Breast epithelium (tissue), 3 donors: ENCODE results near the gene ATP5ME.

Experiments used
- POLR2AphosphoS5 ChIP-seq, 3 donors: sonication (generic); formaldehyde crosslinking; IDR thresholded peaks; one replicate each; pipeline ENCODE4 v1.6.1; 2017; ENCODE audit warnings: antibody characterized with exemption in 3 of 3
- TF ChIP-seq, protein P1 (sequence below), 3 donors: fragments of 450-650 bp; IDR thresholded peaks; one replicate each; pipeline ENCODE4 v1.5.1; 2016 to 2017; ENCODE audit warnings: antibody characterized with exemption in 3 of 3, mild to moderate bottlenecking in 3 of 3, moderate library complexity in 3 of 3

DNA sequence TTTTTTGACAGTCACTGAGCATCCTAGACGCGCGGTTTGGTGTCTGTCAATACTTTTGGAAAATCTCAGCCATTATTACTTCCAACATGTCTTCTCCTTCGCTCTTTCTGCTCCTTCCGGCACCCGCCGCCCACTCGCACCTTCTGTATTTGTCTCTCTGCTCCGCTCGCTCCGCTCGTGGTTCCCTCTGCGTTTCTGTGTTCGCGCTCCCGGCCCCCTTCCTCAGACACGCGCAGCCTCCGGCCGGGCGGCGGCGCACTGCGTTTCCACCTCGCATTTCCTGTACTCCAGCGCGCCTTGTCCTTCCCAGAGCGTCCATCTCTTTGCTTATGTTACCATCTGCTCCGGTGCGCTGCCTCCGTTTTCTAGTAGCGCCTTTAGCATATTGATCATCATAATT lies 27.6 kb downstream of the ATP5ME start:
- TF ChIP-seq POLR2AphosphoS5 (IDR thresholded peaks at IDR 0.05): no peak
- TF ChIP-seq, protein P1, sequence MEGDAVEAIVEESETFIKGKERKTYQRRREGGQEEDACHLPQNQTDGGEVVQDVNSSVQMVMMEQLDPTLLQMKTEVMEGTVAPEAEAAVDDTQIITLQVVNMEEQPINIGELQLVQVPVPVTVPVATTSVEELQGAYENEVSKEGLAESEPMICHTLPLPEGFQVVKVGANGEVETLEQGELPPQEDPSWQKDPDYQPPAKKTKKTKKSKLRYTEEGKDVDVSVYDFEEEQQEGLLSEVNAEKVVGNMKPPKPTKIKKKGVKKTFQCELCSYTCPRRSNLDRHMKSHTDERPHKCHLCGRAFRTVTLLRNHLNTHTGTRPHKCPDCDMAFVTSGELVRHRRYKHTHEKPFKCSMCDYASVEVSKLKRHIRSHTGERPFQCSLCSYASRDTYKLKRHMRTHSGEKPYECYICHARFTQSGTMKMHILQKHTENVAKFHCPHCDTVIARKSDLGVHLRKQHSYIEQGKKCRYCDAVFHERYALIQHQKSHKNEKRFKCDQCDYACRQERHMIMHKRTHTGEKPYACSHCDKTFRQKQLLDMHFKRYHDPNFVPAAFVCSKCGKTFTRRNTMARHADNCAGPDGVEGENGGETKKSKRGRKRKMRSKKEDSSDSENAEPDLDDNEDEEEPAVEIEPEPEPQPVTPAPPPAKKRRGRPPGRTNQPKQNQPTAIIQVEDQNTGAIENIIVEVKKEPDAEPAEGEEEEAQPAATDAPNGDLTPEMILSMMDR (IDR thresholded peaks at IDR 0.05): no peak
